ENCODE measurements around the gene BDKRB1.

The BDKRB1 gene

DNA sequence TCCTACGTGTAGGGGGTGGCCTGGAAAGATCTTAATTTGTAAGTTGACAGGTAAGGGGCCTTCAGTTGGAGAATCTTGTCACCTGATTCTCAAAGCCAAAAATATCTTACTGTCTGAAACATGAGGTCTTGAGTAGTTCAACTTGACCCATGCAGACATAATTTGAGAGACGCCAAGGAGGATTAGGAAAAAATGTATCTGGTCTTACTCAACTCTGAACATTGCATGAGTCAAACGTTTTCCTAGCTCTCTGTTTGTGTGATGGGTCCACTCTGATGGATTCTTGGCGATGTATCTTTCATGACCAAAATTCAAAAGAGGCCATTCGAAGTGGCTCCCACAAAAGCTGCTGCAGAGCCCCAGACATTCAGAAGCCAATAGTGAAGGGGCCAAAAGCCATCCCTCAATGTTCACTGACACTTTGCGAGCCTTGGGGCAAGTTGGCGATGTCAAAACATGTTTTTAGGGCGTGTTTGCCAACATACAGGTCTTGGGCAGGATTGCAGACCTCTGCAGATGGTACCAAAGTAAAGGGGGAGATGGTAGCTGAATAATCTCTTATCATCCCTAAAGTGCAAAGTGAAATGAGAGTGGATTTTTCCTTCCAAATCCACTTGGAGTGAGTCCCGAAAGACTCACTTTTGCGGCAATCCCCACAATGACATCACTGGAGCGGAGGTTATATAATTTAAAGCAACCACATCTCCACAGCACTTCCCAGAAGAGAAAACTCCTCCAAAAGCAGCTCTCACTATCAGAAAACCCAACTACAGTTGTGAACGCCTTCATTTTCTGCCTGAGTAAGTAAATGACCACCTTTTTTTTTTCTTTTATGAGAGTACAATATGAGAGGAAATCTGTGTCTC, at the start of gene BDKRB1:
TSS of gene BDKRB1 (plus strand) at position 710 of the 866 bp plus-strand sequence. CDS start 7,473 bp downstream, outside the sequence.
- Histone ChIP-seq H3K36me3 (ENCODE audit: control insufficient read depth in 1 of 2, insufficient read depth in 2 of 2, low read length in 2 of 2) (no peaks in the 10 kb centered on the region), H3K4me1 (ENCODE audit: control insufficient read depth in 1 of 2, insufficient read depth in 2 of 2, low read length in 2 of 2) (peaks cover 0 to 4% of the 10 kb centered on the region in 2 donors), H3K4me3 (ENCODE audit: low read depth in 1 of 2, low read length in 2 of 2) (peak within 1 kb of the TSS; percentile 20 to 31), H3K9me3 (ENCODE audit: control insufficient read depth in 1 of 2, low read length in 2 of 2) (peaks cover 0 to 5% of the 10 kb centered on the region in 2 donors), H3K27me3 (ENCODE audit: low read depth, low read length) (no peaks in the 10 kb centered on the region), H3K27ac (ENCODE audit: low read length) (peak within 1 kb of the TSS; percentile 76)

DNA sequence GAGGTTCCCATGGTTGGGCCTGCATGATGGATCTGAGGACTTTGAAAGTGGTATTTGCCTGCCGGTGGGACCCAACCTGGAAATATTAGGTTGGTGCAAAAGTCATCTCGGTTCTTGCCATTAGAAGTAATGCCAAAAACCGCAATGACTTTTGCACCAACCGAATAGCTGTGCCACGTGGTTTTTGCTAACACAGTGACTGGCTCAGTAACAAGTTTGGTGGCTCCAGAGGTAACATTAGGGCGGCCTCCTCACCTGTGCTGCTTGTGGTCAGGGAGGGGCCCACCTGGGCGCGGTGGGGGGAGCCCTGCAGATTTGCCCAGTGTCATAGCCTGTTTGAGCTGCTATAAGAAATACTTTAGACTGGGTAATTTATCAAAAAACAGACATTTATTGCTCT, 49.5 kb upstream of the BDKRB1 start:
- no peaks in the 10 kb centered on the region for H3K27me3 ChIP-seq (ENCODE audit: low read depth, low read length)
- no peaks in the 10 kb centered on the region for H3K4me1 ChIP-seq (ENCODE audit: control insufficient read depth in 1 of 2, insufficient read depth in 2 of 2, low read length in 2 of 2)
- H3K4me3 ChIP-seq (ENCODE audit: low read depth in 1 of 2, low read length in 2 of 2): peak overlapping the region; percentile 59 to 66
- peaks cover 0 to under 1% of the 10 kb centered on the region in 2 donors for H3K9me3 ChIP-seq (ENCODE audit: control insufficient read depth in 1 of 2, low read length in 2 of 2)
- peaks cover 0 to 3% of the 10 kb centered on the region in 2 donors for H3K36me3 ChIP-seq (ENCODE audit: control insufficient read depth in 1 of 2, insufficient read depth in 2 of 2, low read length in 2 of 2)
- H3K27ac ChIP-seq (ENCODE audit: low read length): peak overlapping the region; percentile 74

GRCh38 chr14:96207686-96208085, 48.3 kb upstream of the BDKRB1 start:
- Histone ChIP-seq H3K9me3 (ENCODE audit: control insufficient read depth in 1 of 2, low read length in 2 of 2) (peaks cover 0 to 10% of the 10 kb centered on the region in 2 donors), H3K27ac (ENCODE audit: low read length) (no peak overlapping the region), H3K36me3 (ENCODE audit: control insufficient read depth in 1 of 2, insufficient read depth in 2 of 2, low read length in 2 of 2) (peaks cover 0 to 7% of the 10 kb centered on the region in 2 donors), H3K4me3 (ENCODE audit: low read depth in 1 of 2, low read length in 2 of 2) (peak overlapping the region in 1 of 2 donors; percentile 15), H3K4me1 (ENCODE audit: control insufficient read depth in 1 of 2, insufficient read depth in 2 of 2, low read length in 2 of 2) (no peaks in the 10 kb centered on the region), H3K27me3 (ENCODE audit: low read depth, low read length) (no peaks in the 10 kb centered on the region)

- Histone ChIP-seq H3K9me3 (ENCODE audit: control insufficient read depth in 1 of 2, low read length in 2 of 2) (peaks cover 0 to 10% of the 10 kb centered on the region in 2 donors), H3K27ac (ENCODE audit: low read length) (no peak overlapping the region), H3K36me3 (ENCODE audit: control insufficient read depth in 1 of 2, insufficient read depth in 2 of 2, low read length in 2 of 2) (peaks cover 0 to 7% of the 10 kb centered on the region in 2 donors), H3K4me1 (ENCODE audit: control insufficient read depth in 1 of 2, insufficient read depth in 2 of 2, low read length in 2 of 2) (no peaks in the 10 kb centered on the region), H3K27me3 (ENCODE audit: low read depth, low read length) (no peaks in the 10 kb centered on the region), H3K4me3 (ENCODE audit: low read depth in 1 of 2, low read length in 2 of 2) (no peak overlapping the region)
Measured at GRCh38 chr14:96208739-96209138, 47.3 kb upstream of the BDKRB1 start.

GRCh38 chr14:96212140-96212539, 43.9 kb upstream of the BDKRB1 start:
- peaks cover 0 to 10% of the 10 kb centered on the region in 2 donors for H3K9me3 ChIP-seq (ENCODE audit: control insufficient read depth in 1 of 2, low read length in 2 of 2)
- no peak overlapping the region for H3K4me3 ChIP-seq (ENCODE audit: low read depth in 1 of 2, low read length in 2 of 2)
- peaks cover 0 to 7% of the 10 kb centered on the region in 2 donors for H3K36me3 ChIP-seq (ENCODE audit: control insufficient read depth in 1 of 2, insufficient read depth in 2 of 2, low read length in 2 of 2)
- H3K27ac ChIP-seq (ENCODE audit: low read length): no peak overlapping the region
- no peaks in the 10 kb centered on the region for H3K4me1 ChIP-seq (ENCODE audit: control insufficient read depth in 1 of 2, insufficient read depth in 2 of 2, low read length in 2 of 2)
- H3K27me3 ChIP-seq (ENCODE audit: low read depth, low read length): no peaks in the 10 kb centered on the region

DNA sequence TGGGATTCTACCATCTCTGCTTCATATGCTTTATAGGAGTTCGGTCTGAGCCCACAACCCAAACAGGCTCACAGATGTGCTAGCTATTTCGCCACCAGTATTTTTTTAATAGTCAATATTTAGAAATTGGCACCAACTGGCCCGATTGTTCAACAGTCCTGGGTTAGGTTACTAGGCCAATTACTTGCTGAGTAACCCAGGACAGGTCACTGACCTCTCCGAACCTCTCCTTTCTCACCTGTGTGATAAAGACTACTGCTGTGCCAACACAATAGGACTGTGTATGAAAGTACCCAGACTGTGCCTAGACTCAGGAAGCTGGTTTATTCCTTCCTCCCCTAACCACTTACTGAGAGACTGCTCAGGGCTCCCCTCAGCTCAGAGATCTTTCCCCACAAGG, 43.1 kb upstream of the BDKRB1 start:
- Histone ChIP-seq H3K9me3 (ENCODE audit: control insufficient read depth in 1 of 2, low read length in 2 of 2) (peaks cover 0 to 10% of the 10 kb centered on the region in 2 donors), H3K36me3 (ENCODE audit: control insufficient read depth in 1 of 2, insufficient read depth in 2 of 2, low read length in 2 of 2) (peaks cover 0 to 7% of the 10 kb centered on the region in 2 donors), H3K4me3 (ENCODE audit: low read depth in 1 of 2, low read length in 2 of 2) (no peak overlapping the region), H3K27me3 (ENCODE audit: low read depth, low read length) (no peaks in the 10 kb centered on the region), H3K27ac (ENCODE audit: low read length) (no peak overlapping the region), H3K4me1 (ENCODE audit: control insufficient read depth in 1 of 2, insufficient read depth in 2 of 2, low read length in 2 of 2) (no peaks in the 10 kb centered on the region)

DNA sequence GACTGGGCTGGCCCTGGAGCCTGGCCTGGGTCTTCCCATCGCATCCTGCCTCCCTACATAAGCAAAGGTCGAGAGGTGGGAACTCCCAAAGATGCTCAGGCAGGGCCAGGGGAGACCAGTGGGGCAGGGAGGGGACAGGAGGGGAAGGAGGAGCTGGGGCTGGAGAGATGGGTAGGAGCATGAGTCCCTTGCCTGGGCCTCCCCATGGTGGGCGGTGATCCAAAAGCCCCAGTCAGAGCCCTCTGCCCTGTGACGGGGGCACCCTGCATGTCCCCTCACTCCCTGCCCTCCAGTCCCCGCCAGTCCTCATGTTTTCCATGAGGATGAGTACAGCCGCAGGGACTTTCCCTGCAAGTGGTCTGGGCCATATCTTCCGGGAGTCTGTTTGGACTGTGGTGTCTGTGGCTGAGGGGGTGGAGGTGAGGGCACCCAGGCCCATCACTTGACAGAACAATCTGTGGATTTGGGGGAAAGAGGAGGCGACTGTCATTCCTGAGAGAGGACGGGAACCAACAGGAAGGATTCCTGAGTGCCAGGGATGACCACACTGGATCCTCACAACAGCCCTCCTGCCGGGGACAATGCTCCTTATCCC, 42.0 kb upstream of the BDKRB1 start:
- no peaks in the 10 kb centered on the region for H3K4me1 ChIP-seq (ENCODE audit: control insufficient read depth in 1 of 2, insufficient read depth in 2 of 2, low read length in 2 of 2)
- H3K27me3 ChIP-seq (ENCODE audit: low read depth, low read length): no peaks in the 10 kb centered on the region
- H3K36me3 ChIP-seq (ENCODE audit: control insufficient read depth in 1 of 2, insufficient read depth in 2 of 2, low read length in 2 of 2): peaks cover 0 to 7% of the 10 kb centered on the region in 2 donors
- H3K27ac ChIP-seq (ENCODE audit: low read length): no peak overlapping the region
- H3K4me3 ChIP-seq (ENCODE audit: low read depth in 1 of 2, low read length in 2 of 2): no peak overlapping the region
- peaks cover 0 to 10% of the 10 kb centered on the region in 2 donors for H3K9me3 ChIP-seq (ENCODE audit: control insufficient read depth in 1 of 2, low read length in 2 of 2)

DNA sequence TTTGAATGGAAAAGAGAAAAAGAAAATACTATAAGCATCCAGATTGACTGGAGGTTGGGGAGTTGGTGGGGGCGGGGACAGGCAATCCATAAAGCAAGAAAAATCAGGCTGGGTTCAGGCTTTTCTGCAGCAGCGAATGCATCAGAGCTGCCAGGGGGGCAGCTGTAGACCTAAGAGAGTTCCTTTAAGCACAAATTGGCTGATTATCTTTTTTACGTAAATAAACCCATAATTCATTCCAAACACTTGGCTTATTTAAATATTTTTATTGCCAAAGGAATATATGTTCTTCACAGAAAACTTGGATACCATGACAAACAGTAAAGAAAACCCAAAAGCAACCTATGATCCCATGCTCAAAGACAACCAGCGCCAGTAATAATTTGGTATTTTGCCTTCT, 41.2 kb upstream of the BDKRB1 start:
- H3K27me3 ChIP-seq (ENCODE audit: low read depth, low read length): no peaks in the 10 kb centered on the region
- H3K9me3 ChIP-seq (ENCODE audit: control insufficient read depth in 1 of 2, low read length in 2 of 2): peaks cover 0 to 10% of the 10 kb centered on the region in 2 donors
- H3K4me3 ChIP-seq (ENCODE audit: low read depth in 1 of 2, low read length in 2 of 2): no peak overlapping the region
- no peaks in the 10 kb centered on the region for H3K4me1 ChIP-seq (ENCODE audit: control insufficient read depth in 1 of 2, insufficient read depth in 2 of 2, low read length in 2 of 2)
- H3K27ac ChIP-seq (ENCODE audit: low read length): no peak overlapping the region
- H3K36me3 ChIP-seq (ENCODE audit: control insufficient read depth in 1 of 2, insufficient read depth in 2 of 2, low read length in 2 of 2): peaks cover 0 to 7% of the 10 kb centered on the region in 2 donors

- H3K27me3 ChIP-seq (ENCODE audit: low read depth, low read length): no peaks in the 10 kb centered on the region
- no peak overlapping the region for H3K27ac ChIP-seq (ENCODE audit: low read length)
- peaks cover 0 to 7% of the 10 kb centered on the region in 2 donors for H3K36me3 ChIP-seq (ENCODE audit: control insufficient read depth in 1 of 2, insufficient read depth in 2 of 2, low read length in 2 of 2)
- peaks cover 0 to 10% of the 10 kb centered on the region in 2 donors for H3K9me3 ChIP-seq (ENCODE audit: control insufficient read depth in 1 of 2, low read length in 2 of 2)
- H3K4me1 ChIP-seq (ENCODE audit: control insufficient read depth in 1 of 2, insufficient read depth in 2 of 2, low read length in 2 of 2): no peaks in the 10 kb centered on the region
- H3K4me3 ChIP-seq (ENCODE audit: low read depth in 1 of 2, low read length in 2 of 2): no peak overlapping the region
Measured at GRCh38 chr14:96215452-96216244, 40.4 kb upstream of the BDKRB1 start.

GRCh38 chr14:96216627-96217026, 39.4 kb upstream of the BDKRB1 start:
- Histone ChIP-seq H3K4me3 (ENCODE audit: low read depth in 1 of 2, low read length in 2 of 2) (no peak overlapping the region), H3K36me3 (ENCODE audit: control insufficient read depth in 1 of 2, insufficient read depth in 2 of 2, low read length in 2 of 2) (peaks cover 0 to 3% of the 10 kb centered on the region in 2 donors), H3K27ac (ENCODE audit: low read length) (no peak overlapping the region), H3K4me1 (ENCODE audit: control insufficient read depth in 1 of 2, insufficient read depth in 2 of 2, low read length in 2 of 2) (no peaks in the 10 kb centered on the region), H3K27me3 (ENCODE audit: low read depth, low read length) (no peaks in the 10 kb centered on the region), H3K9me3 (ENCODE audit: control insufficient read depth in 1 of 2, low read length in 2 of 2) (peaks cover 0 to 9% of the 10 kb centered on the region in 2 donors)

GRCh38 chr14:96217376-96217913, 38.6 kb upstream of the BDKRB1 start:
- Histone ChIP-seq H3K4me3 (ENCODE audit: low read depth in 1 of 2, low read length in 2 of 2) (no peak overlapping the region), H3K27me3 (ENCODE audit: low read depth, low read length) (no peaks in the 10 kb centered on the region), H3K9me3 (ENCODE audit: control insufficient read depth in 1 of 2, low read length in 2 of 2) (peaks cover 0 to 1% of the 10 kb centered on the region in 2 donors), H3K27ac (ENCODE audit: low read length) (no peak overlapping the region), H3K4me1 (ENCODE audit: control insufficient read depth in 1 of 2, insufficient read depth in 2 of 2, low read length in 2 of 2) (no peaks in the 10 kb centered on the region), H3K36me3 (ENCODE audit: control insufficient read depth in 1 of 2, insufficient read depth in 2 of 2, low read length in 2 of 2) (no peaks in the 10 kb centered on the region)
